Measurements from ENCODE around the gene METTL16. TPM values are rescaled to one million over a fixed set of nuclear protein-coding genes. Genes with fewer than 3 reads are reported as not detected.

METTL16 gene
- total RNA-seq, 1 experiment from 2014 or later: 37.6 TPM

GRCh38 chr17:2436316-2436905 is 75.3 kb downstream of the METTL16 start:
- H3K27me3 ChIP-seq (ENCODE audit: insufficient read depth, low read length): no peaks in the 10 kb centered on the region
- intact Hi-C loops (cut with micrococcal nuclease): no loop called here
- no peaks in the 10 kb centered on the region for H4K20me1 ChIP-seq (ENCODE audit: insufficient read depth)
- DNase-seq (ENCODE audit: low read depth, low spot score): no peak
- ATAC-seq: no peak
- no peaks in the 10 kb centered on the region for H3K9me3 ChIP-seq (ENCODE audit: control insufficient read depth in 1 of 2, insufficient read depth in 1 of 2, low read depth in 1 of 2, low read length in 2 of 2)
- no peaks in the 10 kb centered on the region for H3K4me1 ChIP-seq (ENCODE audit: control insufficient read depth in 1 of 2, insufficient read depth in 2 of 2, low read length in 2 of 2)
- RAD21 ChIA-PET (ENCODE audit: low non-redundant PET in 1 of 2, low total read pairs in 2 of 2, uncharacterized antibody in 2 of 2, unreplicated experiment in 2 of 2): no interaction called here
- no peak overlapping the region for H2AFZ ChIP-seq (ENCODE audit: low read depth, low read length, poor library complexity, severe bottlenecking)
- TF ChIP-seq FOSL1 (IDR thresholded peaks at IDR 0.05; ENCODE audit: low read depth): no peak
- no peak overlapping the region for H3K9ac ChIP-seq (ENCODE audit: low read length)
- POLR2A ChIA-PET: no interaction called here
- H3K4me2 ChIP-seq (ENCODE audit: low read length): no peak overlapping the region
- H3K4me3 ChIP-seq (replicated peaks in 1 of 2; ENCODE audit: low read depth in 1 of 2, low read length in 2 of 2): no peak overlapping the region
- peaks cover 17% of the 10 kb centered on the region; the same call in 1 of the 2 replicates for H3K79me2 ChIP-seq (ENCODE audit: insufficient read depth, low read length)
- no TSS peak for BruUV-seq (replicated peaks)
- CTCF ChIA-PET: no interaction called here
- H3K36me3 ChIP-seq (ENCODE audit: control insufficient read depth in 1 of 2, insufficient read depth in 2 of 2, low read length in 2 of 2): peaks cover 14 to 38% of the 10 kb centered on the region in 2 experiments; a peak in 3 of 4 replicates
- H3K9me2 ChIP-seq (ENCODE audit: insufficient read depth): no peaks in the 10 kb centered on the region
- H3K27ac ChIP-seq (ENCODE audit: low read depth, low read length): no peak overlapping the region

- Histone ChIP-seq H3K9me3 (ENCODE audit: control insufficient read depth in 1 of 2, insufficient read depth in 1 of 2, low read depth in 1 of 2, low read length in 2 of 2) (no peaks in the 10 kb centered on the region), H3K4me3 (replicated peaks in 1 of 2; ENCODE audit: low read depth in 1 of 2, low read length in 2 of 2) (no peak overlapping the region), H3K4me2 (ENCODE audit: low read length) (no peak overlapping the region), H3K9ac (ENCODE audit: low read length) (no peak overlapping the region), H3K36me3 (ENCODE audit: control insufficient read depth in 1 of 2, insufficient read depth in 2 of 2, low read length in 2 of 2) (peaks cover 11 to 32% of the 10 kb centered on the region in 2 experiments; a peak in 3 of 4 replicates), H3K27me3 (ENCODE audit: insufficient read depth, low read length) (no peaks in the 10 kb centered on the region), H3K9me2 (ENCODE audit: insufficient read depth) (no peaks in the 10 kb centered on the region), H4K20me1 (ENCODE audit: insufficient read depth) (no peaks in the 10 kb centered on the region), H2AFZ (ENCODE audit: low read depth, low read length, poor library complexity, severe bottlenecking) (no peak overlapping the region), H3K79me2 (ENCODE audit: insufficient read depth, low read length) (peaks cover 18% of the 10 kb centered on the region), H3K27ac (ENCODE audit: low read depth, low read length) (no peak overlapping the region), H3K4me1 (ENCODE audit: control insufficient read depth in 1 of 2, insufficient read depth in 2 of 2, low read length in 2 of 2) (no peaks in the 10 kb centered on the region)
- DNase-seq (ENCODE audit: low read depth, low spot score) (no peak), ATAC-seq (no peak)
- RAD21 ChIA-PET (ENCODE audit: low non-redundant PET in 1 of 2, low total read pairs in 2 of 2, uncharacterized antibody in 2 of 2, unreplicated experiment in 2 of 2): no interaction called here
- POLR2A ChIA-PET: no interaction called here
- intact Hi-C loops (cut with micrococcal nuclease): no loop called here
- TF ChIP-seq EZH2phosphoT487 (IDR thresholded peaks at IDR 0.05; ENCODE audit: borderline replicate concordance): no peak
- TF ChIP-seq EGR1 (IDR thresholded peaks at IDR 0.05; ENCODE audit: low read depth): no peak
- no peak for TF ChIP-seq SP1 (IDR thresholded peaks at IDR 0.05; ENCODE audit: low read depth)
- no peak for TF ChIP-seq ZBTB33 (IDR thresholded peaks at IDR 0.05; ENCODE audit: extremely low read depth, insufficient replicate concordance, low read length)
- CTCF ChIA-PET: no interaction called here
- BruUV-seq (replicated peaks): no TSS peak
Measured at GRCh38 chr17:2435862-2436261, 75.8 kb downstream of the METTL16 start.

Measured in HCT116 (cell line).